ENCODE data around the gene PTGR3.
A peak's percentile ranks its signal among the peaks of the same experiment; 100 is the strongest.

Gene PTGR3

DNA sequence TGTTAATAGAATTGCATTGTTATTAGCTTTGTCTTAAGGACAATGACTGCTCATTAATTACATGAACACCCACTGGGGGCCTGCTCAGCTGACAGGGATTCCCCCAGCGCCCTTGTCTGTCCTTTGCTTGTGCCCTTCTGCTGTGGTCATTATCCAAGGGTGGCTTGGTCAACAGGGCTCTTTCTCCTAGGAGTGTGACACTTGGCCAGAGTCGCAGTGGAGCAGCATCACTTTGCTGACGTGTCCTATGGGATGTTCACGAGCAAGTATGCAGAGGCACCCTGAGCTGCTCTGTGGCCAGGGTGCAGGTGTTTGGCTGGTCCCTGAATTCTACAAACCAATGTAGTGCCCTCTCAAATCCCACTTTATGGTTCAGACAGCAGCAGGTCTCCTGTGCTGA, 46.0 kb downstream of the PTGR3 start:
- Histone ChIP-seq H3K27me3 (peaks cover 9% of the 10 kb centered on the region), H3K36me3 (no peaks in the 10 kb centered on the region), H3K4me3 (ENCODE audit: low read depth in 1 of 2, low read length in 1 of 2) (no peak overlapping the region), H3K9me3 (no peaks in the 10 kb centered on the region), H3K4me1 (ENCODE audit: control insufficient read depth in 1 of 2, insufficient read depth in 1 of 2, low read depth in 1 of 2, low read length in 1 of 2) (peaks cover 0 to 4% of the 10 kb centered on the region in 2 experiments), H3K27ac (no peak overlapping the region)
- TF ChIP-seq, protein P1, sequence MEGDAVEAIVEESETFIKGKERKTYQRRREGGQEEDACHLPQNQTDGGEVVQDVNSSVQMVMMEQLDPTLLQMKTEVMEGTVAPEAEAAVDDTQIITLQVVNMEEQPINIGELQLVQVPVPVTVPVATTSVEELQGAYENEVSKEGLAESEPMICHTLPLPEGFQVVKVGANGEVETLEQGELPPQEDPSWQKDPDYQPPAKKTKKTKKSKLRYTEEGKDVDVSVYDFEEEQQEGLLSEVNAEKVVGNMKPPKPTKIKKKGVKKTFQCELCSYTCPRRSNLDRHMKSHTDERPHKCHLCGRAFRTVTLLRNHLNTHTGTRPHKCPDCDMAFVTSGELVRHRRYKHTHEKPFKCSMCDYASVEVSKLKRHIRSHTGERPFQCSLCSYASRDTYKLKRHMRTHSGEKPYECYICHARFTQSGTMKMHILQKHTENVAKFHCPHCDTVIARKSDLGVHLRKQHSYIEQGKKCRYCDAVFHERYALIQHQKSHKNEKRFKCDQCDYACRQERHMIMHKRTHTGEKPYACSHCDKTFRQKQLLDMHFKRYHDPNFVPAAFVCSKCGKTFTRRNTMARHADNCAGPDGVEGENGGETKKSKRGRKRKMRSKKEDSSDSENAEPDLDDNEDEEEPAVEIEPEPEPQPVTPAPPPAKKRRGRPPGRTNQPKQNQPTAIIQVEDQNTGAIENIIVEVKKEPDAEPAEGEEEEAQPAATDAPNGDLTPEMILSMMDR (IDR thresholded peaks at IDR 0.05) = no peak

- Histone ChIP-seq H3K27me3 (peaks cover 4% of the 10 kb centered on the region), H3K27ac (no peak overlapping the region), H3K36me3 (no peaks in the 10 kb centered on the region), H3K9me3 (no peaks in the 10 kb centered on the region), H3K4me1 (ENCODE audit: control insufficient read depth in 1 of 2, insufficient read depth in 1 of 2, low read depth in 1 of 2, low read length in 1 of 2) (peaks cover 0 to 4% of the 10 kb centered on the region in 2 experiments), H3K4me3 (ENCODE audit: low read depth in 1 of 2, low read length in 1 of 2) (no peak overlapping the region)
- TF ChIP-seq, protein P1 (IDR thresholded peaks at IDR 0.05) = no peak
Measured at GRCh38 chr18:75162467-75162866, 46.5 kb downstream of the PTGR3 start.

DNA sequence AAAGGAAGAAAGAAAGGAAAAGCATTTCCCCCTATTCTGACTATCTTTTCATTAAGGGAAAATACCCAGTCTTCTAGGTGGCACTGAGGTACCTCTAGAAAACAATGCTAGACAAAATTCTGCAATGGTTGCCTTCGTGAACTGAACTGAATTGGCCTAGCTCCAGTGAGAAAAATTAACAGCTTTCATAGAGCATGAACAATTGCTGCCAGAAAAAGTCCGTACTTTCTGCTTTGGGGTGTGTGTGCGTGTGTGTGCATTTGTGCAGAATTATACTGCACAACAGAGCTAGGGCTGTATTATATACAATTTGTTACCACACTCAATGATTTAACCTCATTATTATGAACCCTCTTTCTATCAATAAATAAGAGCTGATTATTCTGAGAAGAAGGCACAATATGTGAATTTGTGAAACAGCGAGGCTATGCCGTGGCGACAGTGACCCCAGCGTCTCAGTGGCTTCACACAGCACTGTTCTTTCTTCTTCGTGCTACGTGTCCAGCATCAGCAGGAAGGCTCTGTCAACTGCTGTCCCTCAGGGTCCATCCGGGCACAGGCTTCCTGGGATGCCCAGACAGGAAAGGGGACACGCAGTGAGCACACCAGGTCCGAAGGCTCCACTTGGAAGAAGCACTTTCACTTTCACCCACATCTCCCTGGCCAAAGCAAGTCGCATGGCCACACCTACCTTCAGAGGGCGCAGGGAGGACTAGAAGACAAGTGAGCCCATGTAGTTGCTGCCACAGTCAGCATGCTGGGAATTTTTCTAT, 47.5 kb downstream of the PTGR3 start:
- no peaks in the 10 kb centered on the region for H3K36me3 ChIP-seq
- peak overlapping the region; percentile 56 to 62 for H3K4me3 ChIP-seq (ENCODE audit: low read depth in 1 of 2, low read length in 1 of 2)
- peaks cover 4% of the 10 kb centered on the region for H3K27me3 ChIP-seq
- no peaks in the 10 kb centered on the region for H3K9me3 ChIP-seq
- TF ChIP-seq, protein P1 (IDR thresholded peaks at IDR 0.05) = no peak
- H3K27ac ChIP-seq = no peak overlapping the region
- peaks cover 0 to 4% of the 10 kb centered on the region in 2 experiments for H3K4me1 ChIP-seq (ENCODE audit: control insufficient read depth in 1 of 2, insufficient read depth in 1 of 2, low read depth in 1 of 2, low read length in 1 of 2)

GRCh38 chr18:75160364-75160763, 48.6 kb downstream of the PTGR3 start:
- Histone ChIP-seq H3K36me3 (no peaks in the 10 kb centered on the region), H3K27me3 (peaks cover 4% of the 10 kb centered on the region), H3K27ac (no peak overlapping the region), H3K4me3 (ENCODE audit: low read depth in 1 of 2, low read length in 1 of 2) (no peak overlapping the region), H3K4me1 (ENCODE audit: control insufficient read depth in 1 of 2, insufficient read depth in 1 of 2, low read depth in 1 of 2, low read length in 1 of 2) (peaks cover 0 to 4% of the 10 kb centered on the region in 2 experiments), H3K9me3 (no peaks in the 10 kb centered on the region)
- TF ChIP-seq, protein P1 (IDR thresholded peaks at IDR 0.05) = no peak

DNA sequence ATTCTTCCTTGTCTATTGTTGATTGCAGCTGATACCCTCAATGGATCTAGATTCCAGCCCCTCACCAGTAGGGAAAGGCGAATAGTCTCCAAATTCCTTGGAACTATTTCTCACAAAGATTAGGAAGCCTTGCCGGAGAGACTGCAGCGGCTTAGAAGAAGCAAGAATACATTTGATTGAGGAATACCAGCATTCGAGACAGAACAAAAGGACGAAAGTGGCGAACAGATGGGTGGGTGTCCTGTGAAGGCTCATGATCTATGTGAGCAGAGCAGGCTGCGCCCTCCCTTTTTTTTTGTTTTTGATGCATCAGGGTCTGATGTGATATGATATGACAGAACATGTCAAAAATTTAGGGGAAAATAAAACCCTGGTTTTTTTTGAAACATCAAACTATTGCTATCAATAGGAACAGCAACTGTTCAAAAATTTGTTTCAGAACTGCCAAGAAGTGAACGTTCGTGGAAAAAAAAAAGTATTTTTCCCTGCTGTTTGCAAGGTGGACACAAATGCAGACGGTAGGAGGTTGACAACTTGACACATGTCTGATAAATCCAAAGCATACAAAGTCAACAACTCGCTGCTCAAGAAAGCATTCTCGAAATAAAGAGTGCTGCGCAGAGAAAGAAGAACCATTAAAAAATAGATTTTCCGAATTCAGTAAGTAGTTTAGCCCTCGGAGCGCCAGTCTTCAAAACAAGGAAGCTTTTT, 49.1 kb downstream of the PTGR3 start:
- TF ChIP-seq, protein P1 (IDR thresholded peaks at IDR 0.05) = no peak
- Histone ChIP-seq H3K9me3 (no peaks in the 10 kb centered on the region), H3K36me3 (no peaks in the 10 kb centered on the region), H3K4me3 (ENCODE audit: low read depth in 1 of 2, low read length in 1 of 2) (no peak overlapping the region), H3K27ac (no peak overlapping the region), H3K4me1 (ENCODE audit: control insufficient read depth in 1 of 2, insufficient read depth in 1 of 2, low read depth in 1 of 2, low read length in 1 of 2) (peaks cover 0 to 4% of the 10 kb centered on the region in 2 experiments), H3K27me3 (peaks cover 4% of the 10 kb centered on the region)
